DOHH2 (cell line): Measurements from ENCODE around the gene DHRS7B.
A peak's percentile ranks its signal among the peaks of the same experiment; 100 is the strongest.

Experiments used
- H3F3A ChIP-seq: fragments of 200-600 bp; sonication (generic), shearing (Covaris generic); 2 replicates; pipeline ENCODE4 v1.6.0; 2016; ENCODE audit warnings: antibody characterized with exemption, mild to moderate bottlenecking; ENCODE audit not compliant: control insufficient read depth, insufficient read depth
- H3K27ac ChIP-seq: fragments of 200-600 bp; sonication (generic); 2 replicates; pipeline ENCODE4 v1.5.1; 2014; ENCODE audit warnings: low read depth, mild to moderate bottlenecking, low read length, moderate library complexity
- H3K27me3 ChIP-seq: fragments of 200-600 bp; sonication (generic); 2 replicates; pipeline ENCODE4 v1.6.1; 2014; ENCODE audit warnings: mild to moderate bottlenecking, low read length, mixed read lengths; ENCODE audit not compliant: control insufficient read depth
- H3K36me3 ChIP-seq: fragments of 200-600 bp; sonication (generic); 2 replicates; pipeline ENCODE4 v1.6.1; 2014; ENCODE audit warnings: mild to moderate bottlenecking, low read length, moderate library complexity, mixed read lengths; ENCODE audit not compliant: control insufficient read depth
- H3K4me1 ChIP-seq: fragments of 200-600 bp; sonication (generic); 2 replicates; pipeline ENCODE4 v1.6.1; 2014; ENCODE audit warnings: mild to moderate bottlenecking, low read length, mixed read lengths; ENCODE audit not compliant: control insufficient read depth
- H3K4me2 ChIP-seq: fragments of 200-600 bp; sonication (generic); 2 replicates; pipeline ENCODE4 v1.6.0; 2014; ENCODE audit warnings: mild to moderate bottlenecking, low read length, moderate library complexity
- H3K4me3 ChIP-seq: fragments of 200-600 bp; sonication (generic); 2 replicates; pipeline ENCODE4 v1.5.1; 2014; ENCODE audit warnings: mild to moderate bottlenecking, low read length, mixed read lengths
- H3K79me2 ChIP-seq: fragments of 200-600 bp; sonication (generic); 2 replicates; pipeline ENCODE4 v1.6.1; 2014; ENCODE audit warnings: mild to moderate bottlenecking, low read length, mixed read lengths; ENCODE audit not compliant: control insufficient read depth
- H3K9me2 ChIP-seq: fragments of 200-600 bp; sonication (generic); replicated peaks from 2 replicates; pipeline ENCODE4 v1.6.1; 2014; ENCODE audit warnings: mild to moderate bottlenecking, low read length, mixed read lengths; ENCODE audit not compliant: control insufficient read depth
- H3K9me3 ChIP-seq: fragments of 200-600 bp; sonication (generic); 2 replicates; pipeline ENCODE4 v1.6.1; 2014; ENCODE audit warnings: antibody characterized with exemption, low read length, mixed read lengths; ENCODE audit not compliant: control insufficient read depth, insufficient read depth
- H4K20me1 ChIP-seq: fragments of 200-600 bp; sonication (generic); 2 replicates; pipeline ENCODE4 v1.6.0; 2014; ENCODE audit warnings: low read depth, mild to moderate bottlenecking, antibody characterized with exemption, low read length, moderate library complexity; ENCODE audit not compliant: control insufficient read depth, insufficient read depth
- CTCF ChIP-seq: fragments of 200-600 bp; sonication (generic); IDR thresholded peaks from one replicate; pipeline ENCODE4 v1.5.1; 2014; ENCODE audit warnings: antibody characterized with exemption, mild to moderate bottlenecking, low read depth, low read length; ENCODE audit not compliant: poor library complexity, severe bottlenecking
- EZH2phosphoT487 ChIP-seq: fragments of 200-600 bp; sonication (generic); IDR thresholded peaks from 2 replicates; pipeline ENCODE4 v1.6.1; 2017; ENCODE audit warnings: borderline replicate concordance, mild to moderate bottlenecking, antibody characterized with exemption, low read length, moderate library complexity, mixed read lengths

The DHRS7B gene

GRCh38 chr17:21164216-21164615 lies 37.5 kb downstream of the DHRS7B start:
- Histone ChIP-seq H3K27ac (no peak overlapping the region), H3K4me2 (no peak overlapping the region), H3K9me2 (no peaks in the 10 kb centered on the region), H3K79me2 (no peaks in the 10 kb centered on the region), H3K4me1 (no peaks in the 10 kb centered on the region), H3K27me3 (no peaks in the 10 kb centered on the region), H4K20me1 (no peaks in the 10 kb centered on the region), H3K9me3 (no peaks in the 10 kb centered on the region), H3F3A (peaks cover 4% of the 10 kb centered on the region; the same call in 1 of the 2 replicates), H3K36me3 (no peaks in the 10 kb centered on the region), H3K4me3 (no peak overlapping the region)
- no peak for TF ChIP-seq EZH2phosphoT487
- TF ChIP-seq CTCF = peak; percentile 11

- TF ChIP-seq EZH2phosphoT487 (no peak), CTCF (no peak)
- no peaks in the 10 kb centered on the region for H3K9me2 ChIP-seq
- H3K36me3 ChIP-seq = no peaks in the 10 kb centered on the region
- H3K27ac ChIP-seq = no peak overlapping the region
- no peak overlapping the region for H3K4me2 ChIP-seq
- no peaks in the 10 kb centered on the region for H3K27me3 ChIP-seq
- no peaks in the 10 kb centered on the region for H3K79me2 ChIP-seq
- H3K9me3 ChIP-seq = no peaks in the 10 kb centered on the region
- H4K20me1 ChIP-seq = no peaks in the 10 kb centered on the region
- H3K4me1 ChIP-seq = no peaks in the 10 kb centered on the region
- no peak overlapping the region for H3K4me3 ChIP-seq
- H3F3A ChIP-seq = peaks cover 4% of the 10 kb centered on the region; the same call in 1 of the 2 replicates
Observed at GRCh38 chr17:21164620-21165019, 37.9 kb downstream of the DHRS7B start.

GRCh38 chr17:21165922-21166594 lies 39.3 kb downstream of the DHRS7B start:
- H3K27me3 ChIP-seq = no peaks in the 10 kb centered on the region
- no peaks in the 10 kb centered on the region for H3K9me2 ChIP-seq
- peaks cover 4% of the 10 kb centered on the region; the same call in 1 of the 2 replicates for H3F3A ChIP-seq
- H3K4me1 ChIP-seq = no peaks in the 10 kb centered on the region
- H3K79me2 ChIP-seq = no peaks in the 10 kb centered on the region
- H3K27ac ChIP-seq = no peak overlapping the region
- no peak overlapping the region for H3K4me2 ChIP-seq
- no peak overlapping the region for H3K4me3 ChIP-seq
- H4K20me1 ChIP-seq = no peaks in the 10 kb centered on the region
- no peak for TF ChIP-seq CTCF
- TF ChIP-seq EZH2phosphoT487 = no peak
- no peaks in the 10 kb centered on the region for H3K36me3 ChIP-seq
- no peaks in the 10 kb centered on the region for H3K9me3 ChIP-seq
